H9 (cell line): ENCODE data around the gene PLEKHN1. TPM values are rescaled to one million over a fixed set of nuclear protein-coding genes. Genes with fewer than 3 reads are reported as not detected.

Experiments
- DNase-seq: peaks from one replicate; pipeline ENCODE4 v3.0.0-alpha.2; 2017
- H2AFZ ChIP-seq: one replicate; pipeline ENCODE4 v1.6.1; 2013; ENCODE audit warnings: mild to moderate bottlenecking, low read length, control low read depth, moderate library complexity
- H2AK5ac ChIP-seq: 2 replicates; pipeline ENCODE4 v1.6.1; 2013; ENCODE audit warnings: low read length, control low read depth, mixed read lengths; ENCODE audit not compliant: insufficient read length
- H2BK120ac ChIP-seq: one replicate; pipeline ENCODE4 v1.6.1; 2013; ENCODE audit warnings: low read depth, mild to moderate bottlenecking, low read length, control low read depth, inconsistent platforms; ENCODE audit not compliant: poor library complexity, severe bottlenecking
- H2BK12ac ChIP-seq: 2 replicates; pipeline ENCODE4 v1.6.1; 2013; ENCODE audit warnings: low read length, control low read depth, mixed read lengths, low read depth; ENCODE audit not compliant: insufficient read length
- H2BK15ac ChIP-seq: 2 replicates; pipeline ENCODE4 v1.6.1; 2013; ENCODE audit warnings: low read depth, low read length, control low read depth
- H2BK20ac ChIP-seq: one replicate; pipeline ENCODE4 v1.6.1; 2013; ENCODE audit warnings: low read depth, mild to moderate bottlenecking, low read length, control low read depth, inconsistent platforms; ENCODE audit not compliant: poor library complexity, severe bottlenecking
- H2BK5ac ChIP-seq: 2 replicates; pipeline ENCODE4 v1.6.1; 2013; ENCODE audit warnings: low read length, control low read depth, mixed read lengths; ENCODE audit not compliant: insufficient read length
- H3K14ac ChIP-seq: 2 replicates; pipeline ENCODE4 v1.6.1; 2013; ENCODE audit warnings: low read length, control low read depth; ENCODE audit not compliant: insufficient read depth
- H3K18ac ChIP-seq: 2 replicates; pipeline ENCODE4 v1.6.1; 2013; ENCODE audit warnings: low read depth, mild to moderate bottlenecking, mixed read lengths, low read length, control low read depth; ENCODE audit not compliant: insufficient read length
- H3K23ac ChIP-seq: 2 replicates; pipeline ENCODE4 v1.6.1; 2013; ENCODE audit warnings: low read length, control low read depth, mixed read lengths, low read depth; ENCODE audit not compliant: insufficient read length
- H3K23me2 ChIP-seq: 2 replicates; pipeline ENCODE4 v1.6.1; 2013; ENCODE audit warnings: low read depth, mild to moderate bottlenecking, mixed read lengths, low read length, control low read depth; ENCODE audit not compliant: insufficient read length, poor library complexity, severe bottlenecking
- H3K27ac ChIP-seq: 2 replicates; pipeline ENCODE4 v1.5.1; 2013; ENCODE audit warnings: low read length, control low read depth, mixed read lengths, low read depth; ENCODE audit not compliant: insufficient read length
- H3K27me3 ChIP-seq: 2 replicates; pipeline ENCODE4 v1.6.1; 2013; ENCODE audit warnings: low read length, control low read depth, inconsistent platforms; ENCODE audit not compliant: insufficient read depth
- H3K4ac ChIP-seq: 2 replicates; pipeline ENCODE4 v1.6.1; 2013; ENCODE audit warnings: low read depth, mild to moderate bottlenecking, control low read depth, inconsistent platforms, low read length, moderate library complexity
- H3K4me1 ChIP-seq: 2 replicates; pipeline ENCODE4 v1.6.1; 2013; ENCODE audit warnings: low read length, control low read depth, inconsistent platforms; ENCODE audit not compliant: insufficient read depth
- H3K4me2 ChIP-seq: 2 replicates; pipeline ENCODE4 v1.6.1; 2013; ENCODE audit warnings: low read length, control low read depth, mixed read lengths; ENCODE audit not compliant: insufficient read length, insufficient read depth
- H3K56ac ChIP-seq: 2 replicates; pipeline ENCODE4 v1.6.1; 2013; ENCODE audit warnings: low read depth, mild to moderate bottlenecking, mixed read lengths, low read length, control low read depth; ENCODE audit not compliant: insufficient read length
- H3K79me1 ChIP-seq: 2 replicates; pipeline ENCODE4 v1.6.1; 2013; ENCODE audit warnings: low read depth, mild to moderate bottlenecking, moderate library complexity, low read length, control low read depth, inconsistent platforms; ENCODE audit not compliant: insufficient read depth, poor library complexity, severe bottlenecking
- H3K79me2 ChIP-seq: 2 replicates; pipeline ENCODE4 v1.6.1; 2013; ENCODE audit warnings: low read length, control low read depth, inconsistent platforms; ENCODE audit not compliant: insufficient read depth
- H3K9ac ChIP-seq: 2 replicates; pipeline ENCODE4 v1.6.1; 2013; ENCODE audit warnings: low read length, control low read depth, mixed read lengths; ENCODE audit not compliant: insufficient read length; ENCODE audit errors: extremely low read depth
- H3K9me3 ChIP-seq: one replicate; pipeline ENCODE4 v1.6.1; 2013; ENCODE audit warnings: low read depth, low read length, inconsistent platforms; ENCODE audit not compliant: control insufficient read depth
- H3T11ph ChIP-seq: one replicate; pipeline ENCODE4 v1.6.1; 2013; ENCODE audit warnings: mild to moderate bottlenecking, low read length, control low read depth, inconsistent platforms
- H4K20me1 ChIP-seq: one replicate; pipeline ENCODE4 v1.6.1; 2013; ENCODE audit not compliant: control insufficient read depth, insufficient read length, insufficient read depth
- H4K5ac ChIP-seq: 2 replicates; pipeline ENCODE4 v1.6.1; 2013; ENCODE audit warnings: low read depth, mild to moderate bottlenecking, mixed read lengths, low read length, control low read depth; ENCODE audit not compliant: insufficient read length
- H4K8ac ChIP-seq: replicated peaks from 2 replicates; pipeline ENCODE4 v1.6.1; 2013; ENCODE audit warnings: low read length, control low read depth, mixed read lengths, low read depth; ENCODE audit not compliant: insufficient read length
- H4K91ac ChIP-seq: 2 replicates; pipeline ENCODE4 v1.6.1; 2013; ENCODE audit warnings: low read depth, mild to moderate bottlenecking, moderate library complexity, mixed read lengths, low read length, control low read depth; ENCODE audit not compliant: insufficient read length
- H3K27ac Mint-ChIP-seq, 3 experiments: 2 replicates in 2 of 3; 3 replicates in 1 of 3; pipeline ENCODE4 v1.8.0; 2020 to 2021; ENCODE audit warnings: mixed read lengths in 3 of 3, mild to moderate bottlenecking in 1 of 3, moderate library complexity in 1 of 3
- H3K27me3 Mint-ChIP-seq: 2 replicates; pipeline ENCODE4 v1.8.0; 2021; ENCODE audit warnings: low read depth, mild to moderate bottlenecking, moderate library complexity, mixed read lengths
- H3K36me3 Mint-ChIP-seq, 3 experiments: 2 replicates in 2 of 3; 3 replicates in 1 of 3; pipeline ENCODE4 v1.8.0; 2020 to 2021; ENCODE audit warnings: low read depth in 3 of 3, mixed read lengths in 3 of 3; ENCODE audit not compliant: insufficient read depth in 1 of 3
- H3K4me1 Mint-ChIP-seq, 2 experiments: 2 replicates each; pipeline ENCODE4 v1.8.0; 2020; ENCODE audit warnings: mixed read lengths in 2 of 2
- H3K4me3 Mint-ChIP-seq, 2 experiments: 2 replicates in 1 of 2; 3 replicates in 1 of 2; pipeline ENCODE4 v1.8.0; 2020 to 2021; ENCODE audit warnings: mild to moderate bottlenecking in 2 of 2, mixed read lengths in 2 of 2, moderate library complexity in 1 of 2
- H3K9me3 Mint-ChIP-seq, 2 experiments: 2 replicates in 1 of 2; 3 replicates in 1 of 2; pipeline ENCODE4 v1.8.0; 2020; ENCODE audit warnings: mild to moderate bottlenecking in 2 of 2, mixed read lengths in 2 of 2, moderate library complexity in 1 of 2
- CTCF ChIP-seq: fragments of 200-600 bp; sonication (generic); conservative IDR thresholded peaks from 3 replicates; pipeline ENCODE4 v1.8.0; 2021; ENCODE audit warnings: antibody characterized with exemption, mild to moderate bottlenecking
- WGBS: extraction: QIAGEN DNeasy Blood & Tissue Kit; methylation state at CpG from one replicate; pipeline ENCODE4 v1.1.7; 2013; ENCODE audit warnings: missing lambda C conversion rate, low lambda C conversion rate, mixed read lengths; ENCODE audit not compliant: insufficient read length; ENCODE audit errors: extremely low coverage; 5-methylcytosine and 5-hydroxymethylcytosine counted together
- total RNA-seq: library from RNA; stranded (reverse); gene quantifications from 2 replicates; pipeline ENCODE4 v1.2.1, GENCODE V29; 2021

PLEKHN1 gene
- total RNA-seq, 1 experiment from 2014 or later: 3.0 TPM

GRCh38 chr1:999725-1000356 is 33.6 kb downstream of the PLEKHN1 start, which contains the start of gene HES4:
Gene HES4 (minus strand): TSS chr1:1000097. CDS start chr1:999973, 124 bp downstream.
- no peak within 1 kb of the TSS for H4K8ac ChIP-seq
- no peak within 1 kb of the TSS for H3K56ac ChIP-seq
- H3T11ph ChIP-seq: no peak within 1 kb of the TSS
- Mint-ChIP-seq H3K4me3 (peak within 1 kb of the TSS; percentile 49 to 84), H3K9me3 (no peaks in the 10 kb centered on the region), H3K27me3 (peaks cover 79% of the 10 kb centered on the region), H3K27ac (peak within 1 kb of the TSS in 2 of 3 experiments; percentile 52 to 82; a peak in 3 of 7 replicates), H3K36me3 (no peaks in the 10 kb centered on the region), H3K4me1 (peaks cover 9 to 25% of the 10 kb centered on the region in 2 experiments)
- no peak within 1 kb of the TSS for H2BK12ac ChIP-seq
- H3K9me3 ChIP-seq: no peaks in the 10 kb centered on the region
- H2AFZ ChIP-seq: no peak within 1 kb of the TSS
- no peak within 1 kb of the TSS; the same call in 1 of the 2 replicates for H3K4ac ChIP-seq
- peak within 1 kb of the TSS; percentile 19 for H3K4me2 ChIP-seq
- no peak within 1 kb of the TSS for H3K27ac ChIP-seq
- H3K18ac ChIP-seq: peak within 1 kb of the TSS; percentile 55
- H2BK120ac ChIP-seq: no peak within 1 kb of the TSS
- H3K9ac ChIP-seq: no peak within 1 kb of the TSS
- H4K5ac ChIP-seq: no peak within 1 kb of the TSS
- H3K14ac ChIP-seq: peak within 1 kb of the TSS; percentile 80
- no peak within 1 kb of the TSS for H2BK5ac ChIP-seq
- H3K23me2 ChIP-seq: peaks cover 20% of the 10 kb centered on the region
- no peak within 1 kb of the TSS for H2BK20ac ChIP-seq
- H3K27me3 ChIP-seq: peaks cover 37% of the 10 kb centered on the region; the same call in 1 of the 2 replicates
- no peak within 1 kb of the TSS for H3K23ac ChIP-seq
- TF ChIP-seq CTCF: no peak
- H2AK5ac ChIP-seq: no peak within 1 kb of the TSS
- no peak within 1 kb of the TSS for H2BK15ac ChIP-seq
- WGBS: no CpG with 5 or more reads among the region's 95 CpGs
- no peaks in the 10 kb centered on the region for H4K20me1 ChIP-seq
- DNase-seq: peak; percentile 91
- no peaks in the 10 kb centered on the region for H3K79me2 ChIP-seq
- H4K91ac ChIP-seq: no peak within 1 kb of the TSS
- 0 out of 2 replicates have a peak, but pooled peaks cover 1% of the 10 kb centered on the region for H3K4me1 ChIP-seq
- no peaks in the 10 kb centered on the region for H3K79me1 ChIP-seq
